ENCODE measurements around the gene NFASC. TPM values are rescaled to one million over a fixed set of nuclear protein-coding genes. Genes with fewer than 3 reads are reported as not detected.

The NFASC gene
- total RNA-seq, 1 experiment from 2014 or later: 16.9 TPM

GRCh38 chr1:204835737-204836136 lies 34.9 kb upstream of the NFASC start:
- Histone ChIP-seq H3K27ac (ENCODE audit: low read length) (no peak overlapping the region), H3K4me3 (ENCODE audit: low read depth in 2 of 2, low read length in 2 of 2) (no peak overlapping the region), H3K27me3 (ENCODE audit: control insufficient read depth, insufficient read depth, low read length) (no peaks in the 10 kb centered on the region), H3K4me1 (ENCODE audit: control insufficient read depth, insufficient read depth, low read length) (no peaks in the 10 kb centered on the region), H3K36me3 (ENCODE audit: control insufficient read depth, insufficient read depth, low read length) (no peaks in the 10 kb centered on the region), H3K9me3 (ENCODE audit: control insufficient read depth, insufficient read depth, low read depth, low read length) (no peaks in the 10 kb centered on the region)
- DNase-seq (ENCODE audit: low read depth, low spot score): no peak
- POLR2A ChIA-PET: no interaction called here
- in situ Hi-C loops (cut with HindIII; ENCODE audit: low pct_unique_long_range_greater_than_20kb, low sequenced_read_pairs) (no loop called here), intact Hi-C loops (cut with micrococcal nuclease; ENCODE audit: unreplicated experiment) (no loop called here)
- no TSS peak for BruUV-seq (replicated peaks)
- no peak for ATAC-seq
- CTCF ChIA-PET: interaction anchor here (0.8 kb wide), 1 partner anchor 54 kb away, joined by 3 read pairs; no protein-coding TSS in a partner anchor
- TF ChIP-seq TCF7L2 (IDR thresholded peaks at IDR 0.05; ENCODE audit: low read depth, low read length): no peak

GRCh38 chr1:204836856-204837255 lies 33.8 kb upstream of the NFASC start:
- no peaks in the 10 kb centered on the region for H3K4me1 ChIP-seq (ENCODE audit: control insufficient read depth, insufficient read depth, low read length)
- TF ChIP-seq SIN3A (IDR thresholded peaks at IDR 0.05; ENCODE audit: borderline replicate concordance, insufficient read depth, low read depth, low read length): no peak
- TF ChIP-seq REST (IDR thresholded peaks at IDR 0.05; ENCODE audit: insufficient read depth in 1 of 2, low read depth in 2 of 2, low read length in 1 of 2): no peak
- no peak for TF ChIP-seq POLR2AphosphoS5 (IDR thresholded peaks at IDR 0.05; ENCODE audit: low read depth, low read length)
- POLR2A ChIA-PET: no interaction called here
- no peaks in the 10 kb centered on the region for H3K27me3 ChIP-seq (ENCODE audit: control insufficient read depth, insufficient read depth, low read length)
- H3K27ac ChIP-seq (ENCODE audit: low read length): no peak overlapping the region
- DNase-seq (ENCODE audit: low read depth, low spot score) (no peak), ATAC-seq (no peak)
- intact Hi-C loops (cut with micrococcal nuclease; ENCODE audit: unreplicated experiment): no loop called here
- H3K36me3 ChIP-seq (ENCODE audit: control insufficient read depth, insufficient read depth, low read length): no peaks in the 10 kb centered on the region
- no TSS peak for BruUV-seq (replicated peaks)
- in situ Hi-C loops (cut with HindIII; ENCODE audit: low pct_unique_long_range_greater_than_20kb, low sequenced_read_pairs): no loop called here
- H3K9me3 ChIP-seq (ENCODE audit: control insufficient read depth, insufficient read depth, low read depth, low read length): no peaks in the 10 kb centered on the region
- CTCF ChIA-PET: interaction anchor here (0.8 kb wide), 1 partner anchor 53 kb away, joined by 3 read pairs; no protein-coding TSS in a partner anchor
- no peak overlapping the region for H3K4me3 ChIP-seq (ENCODE audit: low read depth in 2 of 2, low read length in 2 of 2)

GRCh38 chr1:204837440-204838084 lies 33.1 kb upstream of the NFASC start:
- no peak overlapping the region for H3K4me3 ChIP-seq (ENCODE audit: low read depth in 2 of 2, low read length in 2 of 2)
- H3K27ac ChIP-seq (ENCODE audit: low read length): no peak overlapping the region
- intact Hi-C loops (cut with micrococcal nuclease; ENCODE audit: unreplicated experiment) (no loop called here), in situ Hi-C loops (cut with HindIII; ENCODE audit: low pct_unique_long_range_greater_than_20kb, low sequenced_read_pairs) (no loop called here)
- H3K27me3 ChIP-seq (ENCODE audit: control insufficient read depth, insufficient read depth, low read length): no peaks in the 10 kb centered on the region
- H3K36me3 ChIP-seq (ENCODE audit: control insufficient read depth, insufficient read depth, low read length): no peaks in the 10 kb centered on the region
- H3K4me1 ChIP-seq (ENCODE audit: control insufficient read depth, insufficient read depth, low read length): no peaks in the 10 kb centered on the region
- ATAC-seq: no peak; the same call in 1 of the 2 replicates
- CTCF ChIA-PET: no interaction called here
- POLR2A ChIA-PET: no interaction called here
- DNase-seq (ENCODE audit: low read depth, low spot score): no peak
- no peaks in the 10 kb centered on the region for H3K9me3 ChIP-seq (ENCODE audit: control insufficient read depth, insufficient read depth, low read depth, low read length)
- BruUV-seq (replicated peaks): no TSS peak
- TF ChIP-seq REST (IDR thresholded peaks at IDR 0.05; ENCODE audit: insufficient read depth in 1 of 2, low read depth in 2 of 2, low read length in 1 of 2) (peak; percentile 98), POLR2AphosphoS5 (IDR thresholded peaks at IDR 0.05; ENCODE audit: low read depth, low read length) (no peak)
